ENCODE measurements around the gene LRPAP1. TPM values are rescaled to one million over a fixed set of nuclear protein-coding genes. Genes with fewer than 3 reads are reported as not detected.
"Not testable (repeated sequence)": the region's sequence is repeated elsewhere in the genome, so short reads cannot be mapped to it uniquely, and the experiment has no call there.

LRPAP1 gene
- total RNA-seq, 1 donor from 2014 or later: 69.3 TPM

- intact Hi-C loops (cut with micrococcal nuclease): no loop called here
Observed at GRCh38 chr4:3519468-3520264, 12.6 kb downstream of the LRPAP1 start.

GRCh38 chr4:3518941-3519340 lies 13.3 kb downstream of the LRPAP1 start:
- intact Hi-C loops (cut with micrococcal nuclease): no loop called here

GRCh38 chr4:3518511-3518880 lies 13.7 kb downstream of the LRPAP1 start:
- intact Hi-C loops (cut with micrococcal nuclease): no loop called here

- intact Hi-C loops (cut with micrococcal nuclease): no loop called here
Observed at GRCh38 chr4:3517731-3518510, 14.3 kb downstream of the LRPAP1 start.

- intact Hi-C loops (cut with micrococcal nuclease): no loop called here
Observed at GRCh38 chr4:3516836-3517730, 15.1 kb downstream of the LRPAP1 start.

- intact Hi-C loops (cut with micrococcal nuclease): no loop called here
Observed at GRCh38 chr4:3516061-3516835, 16.0 kb downstream of the LRPAP1 start.

GRCh38 chr4:3515646-3516045 lies 16.6 kb downstream of the LRPAP1 start:
- intact Hi-C loops (cut with micrococcal nuclease): no loop called here

GRCh38 chr4:3514806-3515501 lies 17.3 kb downstream of the LRPAP1 start:
- intact Hi-C loops (cut with micrococcal nuclease): no loop called here

- intact Hi-C loops (cut with micrococcal nuclease): no loop called here
Observed at GRCh38 chr4:3514221-3514780, 17.9 kb downstream of the LRPAP1 start.

- intact Hi-C loops (cut with micrococcal nuclease): no loop called here
Observed at GRCh38 chr4:3513807-3514206, 18.4 kb downstream of the LRPAP1 start.

- intact Hi-C loops (cut with micrococcal nuclease): no loop called here
Observed at GRCh38 chr4:3512719-3513118, 19.5 kb downstream of the LRPAP1 start.

GRCh38 chr4:3512279-3512678 lies 19.9 kb downstream of the LRPAP1 start:
- intact Hi-C loops (cut with micrococcal nuclease): no loop called here

- intact Hi-C loops (cut with micrococcal nuclease): not testable (repeated sequence)
Observed at GRCh38 chr4:3511601-3512000, 20.6 kb downstream of the LRPAP1 start.

- intact Hi-C loops (cut with micrococcal nuclease): no loop called here
Observed at GRCh38 chr4:3511187-3511586, 21.0 kb downstream of the LRPAP1 start.

- intact Hi-C loops (cut with micrococcal nuclease): no loop called here
Observed at GRCh38 chr4:3510481-3510880, 21.7 kb downstream of the LRPAP1 start.

- intact Hi-C loops (cut with micrococcal nuclease): no loop called here
Observed at GRCh38 chr4:3508542-3508941, 23.7 kb downstream of the LRPAP1 start.

- intact Hi-C loops (cut with micrococcal nuclease): no loop called here
Observed at GRCh38 chr4:3505231-3505630, 27.0 kb downstream of the LRPAP1 start.

- intact Hi-C loops (cut with micrococcal nuclease): no loop called here
Observed at GRCh38 chr4:3502941-3503936, 29.0 kb downstream of the LRPAP1 start.

Data from T-helper 2 cell treated with Interferon-gamma antibody and Interleukin-4, amounts not matched to agents 100 ng/mL and 5 ng/mL, for 36 hours (primary cell).